NCI-H2029 (cell line): ENCODE data around the gene ITPK1.

ENCODE experiments used
- DNase-seq: peaks from one replicate; lab custom pipeline; 2025; lab: John Stamatoyannopoulos, UW

The ITPK1 gene

GRCh38 chr14:93028724-93029076 is 87.0 kb downstream of the ITPK1 start:
- no peak for DNase-seq

- no peak for DNase-seq
Observed at GRCh38 chr14:93027810-93028723, 87.7 kb downstream of the ITPK1 start.

GRCh38 chr14:93026339-93026738 is 89.4 kb downstream of the ITPK1 start:
- DNase-seq, result no peak

GRCh38 chr14:93025055-93025454 is 90.7 kb downstream of the ITPK1 start:
- no peak for DNase-seq

DNA sequence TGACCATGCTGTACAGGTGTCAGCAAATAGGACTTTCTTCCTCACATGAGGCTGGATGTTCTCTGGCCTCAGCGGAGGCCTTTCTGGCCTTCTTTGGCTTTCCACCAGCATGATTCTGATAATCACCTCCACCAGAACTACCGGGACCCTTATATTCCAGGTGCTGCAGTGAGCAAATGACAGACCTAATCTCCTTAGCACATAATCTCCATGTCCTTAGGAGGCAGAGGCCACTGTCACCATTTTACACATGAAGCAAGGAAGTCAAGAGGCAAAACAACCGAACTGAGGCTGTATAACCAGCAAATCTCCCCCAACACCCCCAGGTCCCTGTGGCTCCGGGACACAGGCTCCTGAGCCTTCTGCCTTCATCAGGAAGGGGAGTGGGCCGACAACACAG is 91.2 kb downstream of the ITPK1 start:
- DNase-seq, result no peak

GRCh38 chr14:93023802-93024434 is 91.8 kb downstream of the ITPK1 start:
- DNase-seq, result no peak

DNA sequence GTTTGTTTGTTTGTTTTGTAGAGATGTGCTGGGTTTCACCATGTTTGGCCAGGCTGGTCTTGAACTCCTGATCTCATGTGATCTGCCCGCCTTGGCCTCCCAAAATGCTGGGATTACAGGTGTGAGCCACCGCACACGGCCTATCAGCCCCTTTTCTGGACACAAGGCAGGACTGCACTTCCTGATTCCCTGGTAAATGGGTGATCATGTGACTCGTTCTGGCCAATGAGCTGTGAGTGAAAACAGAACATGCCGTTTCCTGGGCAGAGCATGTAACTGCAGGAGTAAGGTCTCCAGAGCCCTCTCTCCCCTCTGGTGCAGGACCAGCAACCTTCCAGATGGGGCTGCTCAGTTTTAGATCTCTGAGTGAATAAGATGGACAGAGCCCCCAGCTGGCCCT is 92.7 kb downstream of the ITPK1 start:
- DNase-seq, result no peak

- DNase-seq, result no peak
Observed at GRCh38 chr14:93019970-93020369, 95.8 kb downstream of the ITPK1 start.

GRCh38 chr14:93019367-93019843 is 96.3 kb downstream of the ITPK1 start:
- no peak for DNase-seq

- DNase-seq, result no peak
Observed at GRCh38 chr14:93018366-93018765, 97.4 kb downstream of the ITPK1 start.

DNA sequence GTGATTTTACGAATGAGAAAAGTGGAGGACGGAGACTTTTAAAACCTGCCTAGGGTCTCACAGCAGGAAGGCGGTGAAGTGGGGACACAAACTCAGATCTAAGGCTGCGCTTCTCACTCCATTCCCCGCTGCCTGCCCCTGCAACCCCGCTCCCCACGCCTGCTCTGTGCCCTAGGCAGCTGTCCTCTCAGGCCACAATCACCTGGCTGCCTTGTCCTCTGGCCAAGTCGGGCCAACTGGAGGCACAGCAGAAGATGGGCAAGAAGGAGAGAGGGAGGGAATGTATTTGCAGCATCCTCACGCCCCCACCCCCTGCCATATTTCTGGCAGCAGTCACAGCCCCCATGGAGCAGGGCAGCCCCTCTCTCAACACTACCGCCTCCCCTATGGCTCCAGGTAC is 97.8 kb downstream of the ITPK1 start:
- no peak for DNase-seq

DNA sequence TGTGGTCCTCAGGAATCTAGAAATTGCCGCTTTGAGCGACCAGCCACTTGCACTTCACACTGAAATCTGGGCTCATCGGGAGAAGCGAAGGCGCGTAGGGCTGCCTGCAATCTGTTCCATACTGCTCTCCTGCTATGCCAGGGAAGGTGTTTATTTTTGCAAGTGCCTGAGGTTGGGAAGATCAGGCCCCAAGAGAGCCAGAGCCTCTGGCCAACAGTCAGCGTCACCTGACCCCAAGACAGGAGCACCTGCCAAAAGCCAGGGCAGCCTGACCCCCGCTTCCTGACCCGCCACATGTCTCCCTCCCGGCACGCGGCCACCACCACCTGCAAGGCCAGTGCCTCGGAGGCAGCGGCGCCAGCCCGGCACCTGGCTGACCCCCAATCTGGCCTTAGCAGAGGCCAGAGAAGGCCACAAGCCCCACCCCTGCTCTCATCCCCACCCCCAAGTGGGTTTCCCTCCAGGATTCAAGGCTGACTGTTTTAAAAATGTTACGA is 98.4 kb downstream of the ITPK1 start:
- no peak for DNase-seq

DNA sequence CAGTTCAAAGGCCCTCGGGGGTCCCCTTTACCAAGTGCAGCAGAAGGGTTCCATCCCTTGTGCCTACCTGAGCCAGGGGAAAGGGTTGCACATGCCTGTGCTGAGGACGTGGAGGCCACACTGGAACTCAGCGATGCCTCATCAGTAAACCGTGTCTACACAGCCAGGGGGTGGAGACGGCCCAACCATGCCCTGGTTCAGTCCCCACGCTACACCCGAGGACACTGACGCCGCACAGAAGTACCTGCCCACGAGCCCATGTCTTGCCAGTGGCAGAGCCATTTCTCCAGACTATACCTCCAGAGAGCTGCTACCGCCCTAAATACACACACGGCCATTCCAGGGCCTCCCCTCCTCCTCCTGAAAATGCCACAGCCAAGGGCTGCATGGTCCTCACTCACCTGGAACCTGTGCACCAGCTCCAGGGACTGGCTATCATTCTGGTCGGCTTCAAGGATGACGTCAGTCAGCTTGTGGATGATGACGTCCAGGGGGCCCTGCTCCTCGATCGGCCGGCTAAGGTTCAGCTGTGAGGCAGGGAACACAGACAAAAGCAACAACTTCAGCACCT is 99.4 kb downstream of the ITPK1 start:
- DNase-seq, result no peak

- no peak for DNase-seq
Observed at GRCh38 chr14:93015505-93015904, 100.2 kb downstream of the ITPK1 start.

- no peak for DNase-seq
Observed at GRCh38 chr14:93015064-93015463, 100.7 kb downstream of the ITPK1 start.

DNA sequence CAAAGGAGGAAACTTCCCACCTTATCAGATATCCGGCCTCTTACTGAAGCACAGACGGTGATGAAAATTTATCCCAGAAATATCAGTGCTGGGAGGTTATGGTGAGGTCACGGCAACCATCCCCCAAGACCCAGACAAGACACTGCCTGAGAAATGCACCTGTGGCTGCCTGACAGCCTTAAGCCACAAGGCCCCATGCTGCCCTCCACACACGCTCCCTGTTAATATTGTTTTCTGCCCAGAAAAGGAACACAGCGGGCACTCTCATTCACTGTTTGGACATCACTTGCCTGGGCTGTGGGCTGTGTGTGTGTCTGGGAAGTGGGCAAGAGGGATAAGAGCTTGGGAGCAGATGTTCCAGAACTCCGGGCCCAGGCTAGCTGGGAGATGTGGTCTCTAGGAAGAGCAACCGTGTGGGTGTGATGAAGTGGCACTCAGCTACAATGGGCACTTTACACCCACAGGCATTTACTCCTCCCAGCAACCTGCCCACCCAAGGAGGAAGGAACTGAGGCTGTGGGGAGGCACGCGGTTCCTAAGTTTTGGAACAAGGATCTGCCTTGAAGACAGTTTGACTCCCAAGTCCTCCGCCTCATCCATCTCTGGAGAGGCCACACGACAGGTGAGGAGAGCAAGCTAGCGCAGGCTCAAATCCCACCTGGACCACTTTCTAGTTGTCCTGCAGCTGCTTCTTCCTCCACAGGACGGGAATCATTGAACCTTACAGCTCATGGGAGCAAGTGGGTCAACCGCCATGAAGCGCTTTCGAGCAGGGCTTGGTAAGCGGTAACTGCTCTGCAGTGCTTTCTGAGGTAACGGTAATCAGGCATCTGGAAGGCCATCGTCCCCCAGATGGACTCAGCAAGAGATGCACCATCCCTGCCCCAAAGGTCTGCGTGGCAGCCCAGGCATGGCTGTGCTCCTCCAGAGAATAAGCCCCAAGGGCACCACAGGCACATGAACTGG is 101.4 kb downstream of the ITPK1 start:
- no peak for DNase-seq

DNA sequence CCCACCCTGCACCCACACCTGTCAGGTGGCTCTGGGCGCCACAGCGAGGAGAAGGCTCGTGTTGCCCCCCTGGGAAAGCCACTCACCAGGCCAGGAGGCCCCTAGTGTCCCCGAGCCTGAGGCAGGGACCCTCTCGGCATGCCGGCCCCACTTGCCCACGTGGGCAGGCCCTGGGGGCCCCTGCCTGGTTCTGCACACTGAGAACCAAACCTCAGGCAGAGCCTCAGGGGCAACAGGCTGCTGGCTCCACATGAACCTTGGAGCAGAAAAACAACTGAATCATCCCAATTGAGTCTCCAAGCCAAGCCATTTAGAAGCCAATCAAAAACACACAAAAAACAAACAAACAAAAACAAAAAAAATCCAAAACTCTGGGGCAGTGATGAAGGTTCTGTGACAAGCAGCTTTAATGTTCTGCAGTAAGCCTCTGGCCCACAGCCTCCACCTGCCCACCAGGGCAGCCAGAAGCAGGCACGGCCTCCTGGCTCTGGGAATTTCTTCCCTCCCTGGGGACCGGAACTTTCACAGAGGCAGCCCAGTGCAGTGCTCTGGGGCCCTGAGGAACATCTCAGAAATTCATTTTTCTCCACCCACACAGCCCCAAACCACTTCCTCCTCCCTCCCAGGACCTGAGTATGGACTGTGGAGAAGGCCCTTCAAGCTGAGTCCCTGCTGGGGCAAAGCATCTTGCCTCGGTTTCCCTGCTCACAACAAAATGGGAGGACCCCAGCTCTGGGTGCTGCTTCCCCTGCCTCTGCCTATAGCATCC is 102.6 kb downstream of the ITPK1 start:
- no peak for DNase-seq

GRCh38 chr14:93012506-93012905 is 103.2 kb downstream of the ITPK1 start:
- no peak for DNase-seq

- DNase-seq, result no peak
Observed at GRCh38 chr14:93011650-93012325, 103.9 kb downstream of the ITPK1 start.

- no peak for DNase-seq
Observed at GRCh38 chr14:93011141-93011529, 104.6 kb downstream of the ITPK1 start.
